HG03469 (cell line): ENCODE data around the gene ARHGEF10L.

ENCODE experiments used
- ATAC-seq: cut with Tn5 transposase; IDR thresholded peaks from one replicate; pipeline ENCODE4 v1.9.1; 2021; ENCODE audit warnings: mild to moderate bottlenecking, moderate library complexity, moderate number of reproducible peaks; ENCODE audit not compliant: unreplicated experiment

Gene ARHGEF10L

GRCh38 chr1:17648457-17649145 lies 109.1 kb downstream of the ARHGEF10L start:
- no peak for ATAC-seq

- ATAC-seq = no peak
Measured at GRCh38 chr1:17649371-17650106, 110.0 kb downstream of the ARHGEF10L start.

GRCh38 chr1:17653276-17653675 lies 113.8 kb downstream of the ARHGEF10L start:
- ATAC-seq = no peak

GRCh38 chr1:17653728-17654351 lies 114.3 kb downstream of the ARHGEF10L start:
- no peak for ATAC-seq

GRCh38 chr1:17654519-17654918 lies 115.0 kb downstream of the ARHGEF10L start:
- no peak for ATAC-seq

GRCh38 chr1:17655169-17655568 lies 115.7 kb downstream of the ARHGEF10L start:
- ATAC-seq = no peak

- ATAC-seq = no peak
Measured at GRCh38 chr1:17655922-17656321, 116.4 kb downstream of the ARHGEF10L start.

GRCh38 chr1:17657436-17657835 lies 117.9 kb downstream of the ARHGEF10L start:
- ATAC-seq = no peak

GRCh38 chr1:17658837-17659236 lies 119.3 kb downstream of the ARHGEF10L start:
- ATAC-seq = no peak

GRCh38 chr1:17661546-17662157 lies 122.2 kb downstream of the ARHGEF10L start:
- ATAC-seq = no peak

- no peak for ATAC-seq
Measured at GRCh38 chr1:17662296-17662695, 122.8 kb downstream of the ARHGEF10L start.

GRCh38 chr1:17662786-17663185 lies 123.3 kb downstream of the ARHGEF10L start:
- no peak for ATAC-seq

GRCh38 chr1:17663646-17664045 lies 124.1 kb downstream of the ARHGEF10L start:
- ATAC-seq = no peak

GRCh38 chr1:17664322-17664721 lies 124.8 kb downstream of the ARHGEF10L start:
- ATAC-seq = no peak

- no peak for ATAC-seq
Measured at GRCh38 chr1:17665054-17665453, 125.6 kb downstream of the ARHGEF10L start.

GRCh38 chr1:17665950-17666720 lies 126.6 kb downstream of the ARHGEF10L start:
- ATAC-seq = no peak

- no peak for ATAC-seq
Measured at GRCh38 chr1:17667641-17668040, 128.1 kb downstream of the ARHGEF10L start.

- ATAC-seq = no peak
Measured at GRCh38 chr1:17668195-17668594, 128.7 kb downstream of the ARHGEF10L start.

- no peak for ATAC-seq
Measured at GRCh38 chr1:17668624-17669175, 129.2 kb downstream of the ARHGEF10L start.

GRCh38 chr1:17669305-17669704 lies 129.8 kb downstream of the ARHGEF10L start:
- no peak for ATAC-seq
